Epithelial cell of esophagus (primary cell): ENCODE data around the gene IQCM.

Experiments
- DNase-seq: peaks from one replicate; pipeline ENCODE4 v3.0.0; 2010; ENCODE audit warnings: low read depth
- H3K4me3 ChIP-seq: 2 replicates; pipeline ENCODE4 v1.5.1; 2011; ENCODE audit warnings: mild to moderate bottlenecking, low read length, control low read depth
- CTCF ChIP-seq: IDR thresholded peaks from 2 replicates; pipeline ENCODE4 v1.5.1; 2011; ENCODE audit warnings: low read depth, mild to moderate bottlenecking, low read length, control low read depth, inconsistent platforms; ENCODE audit not compliant: insufficient read depth; ENCODE audit errors: missing control alignments

The IQCM gene

GRCh38 chr4:149741186-149741831, 74.3 kb downstream of the IQCM start:
- TF ChIP-seq CTCF = no peak
- no peak for DNase-seq
- H3K4me3 ChIP-seq = no peak overlapping the region

- no peak for DNase-seq
- no peak for TF ChIP-seq CTCF
Observed at GRCh38 chr4:149738156-149738555, 77.5 kb downstream of the IQCM start.

GRCh38 chr4:149735796-149736195, 79.8 kb downstream of the IQCM start:
- no peak overlapping the region for H3K4me3 ChIP-seq
- peak; percentile 43 for DNase-seq
- peak; percentile 6 for TF ChIP-seq CTCF

More at GRCh38 chr4:149738156-149738555, 77.5 kb downstream of the IQCM start:
- no peak overlapping the region for H3K4me3 ChIP-seq

GRCh38 chr4:149728444-149728843, 87.2 kb downstream of the IQCM start:
- TF ChIP-seq CTCF = no peak
- H3K4me3 ChIP-seq = no peak overlapping the region
- DNase-seq = no peak

DNA sequence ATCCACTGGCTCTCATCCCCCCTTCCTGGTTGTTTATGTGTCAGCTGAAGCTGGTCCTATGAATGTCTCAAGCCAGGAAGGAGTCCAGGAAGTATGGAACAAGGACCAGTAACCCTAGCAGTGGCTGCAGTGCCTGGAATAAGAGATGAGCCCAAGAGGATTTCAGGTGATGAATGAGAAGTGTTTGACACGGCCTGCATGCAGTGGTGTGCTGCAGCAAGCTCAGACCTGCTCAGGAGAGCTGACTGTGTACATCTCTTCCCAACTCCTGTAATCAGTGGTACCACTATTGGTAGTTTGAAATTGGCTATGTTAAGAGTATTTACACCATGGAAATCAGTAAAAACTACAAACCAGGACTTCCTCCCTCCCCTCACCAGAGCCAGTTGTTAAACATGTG, 88.0 kb downstream of the IQCM start:
- H3K4me3 ChIP-seq = no peak overlapping the region
- TF ChIP-seq CTCF = no peak
- DNase-seq = peak; percentile 73

- DNase-seq = no peak
- no peak for TF ChIP-seq CTCF
- no peak overlapping the region for H3K4me3 ChIP-seq
Observed at GRCh38 chr4:149723065-149723464, 92.6 kb downstream of the IQCM start.

DNA sequence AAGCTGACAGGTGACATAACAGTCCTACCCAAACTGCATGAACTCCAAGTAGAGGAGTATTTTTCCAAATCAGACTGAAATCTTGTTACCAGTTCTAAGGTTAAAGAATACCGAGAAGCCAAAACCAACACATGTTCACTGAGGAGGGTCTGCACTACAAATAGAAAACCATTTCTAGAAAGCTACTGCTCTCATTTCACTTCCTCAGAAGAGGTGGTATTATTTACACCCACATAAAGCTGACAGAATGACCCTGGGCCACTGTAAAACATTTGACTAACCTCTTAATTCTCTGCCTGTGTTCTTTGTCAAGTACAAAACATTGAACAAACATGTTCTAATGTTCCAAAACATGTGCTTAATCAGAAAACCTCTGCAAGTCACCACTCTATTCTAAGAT, 95.8 kb downstream of the IQCM start:
- TF ChIP-seq CTCF = no peak
- no peak for DNase-seq
- H3K4me3 ChIP-seq = no peak overlapping the region
